Measurements from ENCODE around the gene SPEN.

The SPEN gene

DNA sequence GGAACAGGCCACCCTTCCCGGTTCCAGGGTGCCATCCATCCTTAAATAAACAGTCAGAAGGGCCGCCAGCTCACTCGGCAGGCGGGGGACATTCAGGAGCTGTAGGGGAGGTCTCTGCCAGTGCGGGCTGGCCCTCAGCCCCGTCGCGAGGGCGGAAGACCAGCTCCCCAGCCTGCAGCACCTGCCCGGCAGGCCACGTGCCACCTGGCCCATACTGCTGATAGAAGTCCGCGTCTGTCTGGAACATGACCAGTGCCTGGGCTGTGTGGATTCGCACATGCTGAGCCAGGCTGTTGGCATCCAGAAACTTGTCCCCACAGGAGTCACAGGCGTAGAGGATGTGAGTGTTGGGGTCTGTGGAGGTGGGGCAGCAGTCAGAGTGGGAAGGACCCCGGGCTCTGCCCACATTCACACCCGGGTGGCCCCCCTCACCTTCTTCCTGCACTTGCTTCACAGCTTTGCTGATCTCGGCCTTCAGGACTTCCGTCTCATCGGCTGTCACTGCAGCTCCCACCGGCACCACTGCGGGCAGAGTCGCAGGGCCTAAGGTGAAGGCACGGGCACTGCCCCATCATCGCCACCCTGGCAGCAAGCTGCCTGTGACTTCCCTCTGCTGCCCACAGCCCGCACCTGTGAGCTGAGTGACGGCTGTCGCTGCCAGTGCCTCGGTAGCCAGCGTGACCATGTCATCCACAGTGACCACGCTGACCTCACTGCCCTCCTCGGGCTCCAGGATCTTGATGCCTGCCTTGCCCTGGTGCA lies 94.6 kb downstream of the SPEN start:
- H3K4me3 ChIP-seq (ENCODE audit: low read depth, low read length) = no peak overlapping the region
- TF ChIP-seq, protein P1, sequence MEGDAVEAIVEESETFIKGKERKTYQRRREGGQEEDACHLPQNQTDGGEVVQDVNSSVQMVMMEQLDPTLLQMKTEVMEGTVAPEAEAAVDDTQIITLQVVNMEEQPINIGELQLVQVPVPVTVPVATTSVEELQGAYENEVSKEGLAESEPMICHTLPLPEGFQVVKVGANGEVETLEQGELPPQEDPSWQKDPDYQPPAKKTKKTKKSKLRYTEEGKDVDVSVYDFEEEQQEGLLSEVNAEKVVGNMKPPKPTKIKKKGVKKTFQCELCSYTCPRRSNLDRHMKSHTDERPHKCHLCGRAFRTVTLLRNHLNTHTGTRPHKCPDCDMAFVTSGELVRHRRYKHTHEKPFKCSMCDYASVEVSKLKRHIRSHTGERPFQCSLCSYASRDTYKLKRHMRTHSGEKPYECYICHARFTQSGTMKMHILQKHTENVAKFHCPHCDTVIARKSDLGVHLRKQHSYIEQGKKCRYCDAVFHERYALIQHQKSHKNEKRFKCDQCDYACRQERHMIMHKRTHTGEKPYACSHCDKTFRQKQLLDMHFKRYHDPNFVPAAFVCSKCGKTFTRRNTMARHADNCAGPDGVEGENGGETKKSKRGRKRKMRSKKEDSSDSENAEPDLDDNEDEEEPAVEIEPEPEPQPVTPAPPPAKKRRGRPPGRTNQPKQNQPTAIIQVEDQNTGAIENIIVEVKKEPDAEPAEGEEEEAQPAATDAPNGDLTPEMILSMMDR (IDR thresholded peaks at IDR 0.05; ENCODE audit: low read depth, low read length, missing control alignments) = no peak
- no peaks in the 10 kb centered on the region for H3K27me3 ChIP-seq (replicated peaks)
- DNase-seq = no peak
- H3K27ac ChIP-seq = no peak overlapping the region
- in situ Hi-C loops (cut with HindIII; ENCODE audit: low pct_ligation_motif_present, low sequenced_read_pairs) = no loop called here
- peaks cover 69% of the 10 kb centered on the region for H3K36me3 ChIP-seq (replicated peaks)

DNA sequence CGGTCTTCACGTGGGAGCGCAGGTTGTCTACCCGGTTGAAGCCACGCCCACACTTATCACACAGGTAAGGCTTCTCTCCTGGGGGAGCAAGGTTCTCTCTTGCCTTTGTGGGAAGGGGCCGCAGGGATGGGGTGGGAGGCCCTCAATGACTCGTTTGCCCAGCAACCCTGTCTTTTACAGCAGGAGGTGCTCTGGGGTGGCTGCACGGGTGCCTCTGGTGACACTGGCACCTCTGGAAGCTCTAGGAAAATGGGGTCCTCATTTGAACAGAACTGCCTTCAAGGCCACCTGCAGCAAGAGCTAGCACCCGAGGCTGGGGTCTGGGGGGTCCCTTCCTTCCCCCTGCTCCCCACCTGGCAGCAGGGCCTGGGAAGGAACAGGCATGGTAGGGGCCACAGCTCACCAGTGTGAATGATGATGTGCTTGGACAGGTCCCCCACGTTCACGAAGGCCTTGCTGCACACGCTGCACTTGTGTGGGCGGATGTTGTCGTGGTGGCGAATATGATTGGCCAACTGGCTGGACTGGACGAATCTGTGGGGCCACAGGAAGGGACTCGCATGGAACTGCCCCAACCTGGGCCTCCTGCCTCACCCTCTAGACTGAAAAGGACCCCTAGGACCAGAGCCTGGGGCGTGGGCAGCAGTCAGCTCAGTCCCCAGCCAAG lies 95.3 kb downstream of the SPEN start:
- H3K27me3 ChIP-seq (replicated peaks) = no peaks in the 10 kb centered on the region
- no peak overlapping the region for H3K27ac ChIP-seq
- no peak for DNase-seq
- H3K4me3 ChIP-seq (ENCODE audit: low read depth, low read length) = no peak overlapping the region
- in situ Hi-C loops (cut with HindIII; ENCODE audit: low pct_ligation_motif_present, low sequenced_read_pairs) = no loop called here
- H3K36me3 ChIP-seq (replicated peaks) = peaks cover 73% of the 10 kb centered on the region
- TF ChIP-seq, protein P1 (IDR thresholded peaks at IDR 0.05; ENCODE audit: low read depth, low read length, missing control alignments) = no peak

DNA sequence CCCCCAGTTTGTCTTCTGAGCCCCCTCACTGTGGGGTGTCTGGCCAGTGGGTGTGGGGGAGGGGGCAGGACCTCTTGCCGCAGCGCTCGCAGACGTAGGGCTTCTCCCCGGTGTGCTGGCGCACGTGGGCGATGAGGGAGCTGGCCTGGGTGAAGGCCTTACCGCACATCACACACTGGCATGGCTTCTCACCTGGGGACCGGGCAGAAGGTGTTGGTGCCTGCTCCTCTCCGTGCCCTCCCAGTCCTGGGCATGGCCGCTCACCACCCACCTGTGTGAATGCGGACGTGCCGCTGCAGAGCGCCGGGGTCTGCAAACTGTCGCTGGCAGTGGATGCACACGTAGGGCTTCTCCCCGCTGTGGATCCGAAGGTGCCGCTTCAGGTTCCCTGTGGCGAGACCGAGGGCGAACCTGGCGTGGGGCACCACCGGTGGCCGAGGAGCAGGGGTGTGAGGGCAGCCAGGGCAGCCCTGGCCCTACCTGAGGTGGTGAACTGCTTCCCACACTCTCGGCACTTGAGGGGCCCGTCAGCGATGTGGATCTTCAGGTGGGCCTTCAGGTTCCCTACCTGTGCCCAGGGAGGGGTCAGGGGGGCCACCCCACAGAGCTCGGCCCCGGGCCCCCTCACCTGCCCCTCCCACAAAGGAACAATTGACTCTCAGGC lies 96.0 kb downstream of the SPEN start:
- DNase-seq = no peak
- H3K27me3 ChIP-seq (replicated peaks) = no peaks in the 10 kb centered on the region
- no peak overlapping the region for H3K4me3 ChIP-seq (ENCODE audit: low read depth, low read length)
- H3K27ac ChIP-seq = no peak overlapping the region
- TF ChIP-seq, protein P1 (IDR thresholded peaks at IDR 0.05; ENCODE audit: low read depth, low read length, missing control alignments) = no peak
- in situ Hi-C loops (cut with HindIII; ENCODE audit: low pct_ligation_motif_present, low sequenced_read_pairs) = no loop called here
- H3K36me3 ChIP-seq (replicated peaks) = peaks cover 77% of the 10 kb centered on the region

DNA sequence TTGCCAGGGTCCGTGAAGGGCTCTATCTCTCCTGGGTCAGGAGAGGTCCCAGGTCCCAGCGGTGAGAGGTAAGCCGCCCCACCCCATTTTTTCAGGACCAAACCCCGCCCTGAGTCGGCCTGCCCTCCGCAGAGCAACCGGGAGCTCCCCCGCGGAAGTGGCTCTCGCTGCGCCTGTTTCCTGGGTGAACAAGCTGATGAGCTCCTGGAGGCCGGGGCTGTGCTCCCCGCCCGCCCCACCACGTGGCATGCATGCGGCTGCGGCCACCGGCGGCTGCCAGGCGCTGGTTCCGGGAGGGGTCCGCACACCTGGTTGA lies 96.4 kb downstream of the SPEN start:
- H3K27ac ChIP-seq = no peak overlapping the region
- H3K36me3 ChIP-seq (replicated peaks) = peaks cover 72% of the 10 kb centered on the region
- TF ChIP-seq, protein P1 (IDR thresholded peaks at IDR 0.05; ENCODE audit: low read depth, low read length, missing control alignments) = no peak
- no peaks in the 10 kb centered on the region for H3K27me3 ChIP-seq (replicated peaks)
- DNase-seq = no peak
- H3K4me3 ChIP-seq (ENCODE audit: low read depth, low read length) = no peak overlapping the region
- in situ Hi-C loops (cut with HindIII; ENCODE audit: low pct_ligation_motif_present, low sequenced_read_pairs) = no loop called here

DNA sequence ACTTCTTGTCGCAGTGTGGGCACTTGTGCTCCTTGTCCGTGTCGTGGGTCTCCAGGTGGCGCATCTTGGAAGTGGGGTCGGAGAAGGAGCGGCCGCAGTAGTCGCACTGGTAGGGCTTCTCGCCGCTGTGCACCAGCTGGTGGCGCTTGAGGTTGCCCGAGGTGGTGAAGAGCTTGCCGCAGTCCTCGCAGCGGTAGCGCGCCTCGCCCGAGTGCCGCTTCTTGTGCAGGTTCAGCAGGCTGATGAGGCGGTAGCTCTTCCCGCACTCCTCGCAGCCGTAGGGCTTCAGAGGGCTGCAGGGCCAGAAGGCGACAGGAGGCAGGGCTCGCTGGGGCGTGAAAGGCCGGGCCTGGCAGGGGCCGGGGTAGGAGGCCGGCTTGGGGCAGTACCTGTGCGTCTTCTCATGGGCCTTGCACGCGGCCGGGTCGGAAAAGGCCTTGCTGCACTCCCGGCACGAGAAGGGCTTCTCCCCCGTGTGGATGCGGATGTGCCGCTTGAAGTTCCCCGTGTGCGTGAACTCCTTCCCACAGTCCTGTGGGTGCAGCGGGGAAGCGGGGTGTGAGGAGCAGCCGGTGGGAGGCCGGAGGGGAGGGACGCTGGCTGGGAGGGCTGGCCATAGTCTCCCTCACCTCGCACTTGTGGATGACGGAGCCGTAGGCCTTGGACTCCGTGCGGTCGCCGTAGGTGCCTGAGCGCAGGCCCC lies 97.0 kb downstream of the SPEN start:
- H3K36me3 ChIP-seq (replicated peaks) = peaks cover 67% of the 10 kb centered on the region
- no peak overlapping the region for H3K27ac ChIP-seq
- in situ Hi-C loops (cut with HindIII; ENCODE audit: low pct_ligation_motif_present, low sequenced_read_pairs) = no loop called here
- no peaks in the 10 kb centered on the region for H3K27me3 ChIP-seq (replicated peaks)
- no peak overlapping the region for H3K4me3 ChIP-seq (ENCODE audit: low read depth, low read length)
- no peak for DNase-seq
- TF ChIP-seq, protein P1 (IDR thresholded peaks at IDR 0.05; ENCODE audit: low read depth, low read length, missing control alignments) = no peak
